GM21723 (cell line): ENCODE measurements around the gene TTC34.
"Not testable (repeated sequence)": the region's sequence is repeated elsewhere in the genome, so short reads cannot be mapped to it uniquely, and the experiment has no call there.

Source experiments
- ATAC-seq: cut with Tn5 transposase; IDR thresholded peaks from one replicate; pipeline ENCODE4 v1.9.1; 2021; ENCODE audit warnings: mild to moderate bottlenecking, moderate library complexity; ENCODE audit not compliant: unreplicated experiment

The TTC34 gene

GRCh38 chr1:2684878-2685277, 116.6 kb downstream of the TTC34 start:
- ATAC-seq, result not testable (repeated sequence)

GRCh38 chr1:2684000-2684399, 117.5 kb downstream of the TTC34 start:
- not testable (repeated sequence) for ATAC-seq

- ATAC-seq, result not testable (repeated sequence)
Measured at GRCh38 chr1:2683321-2683741, 118.2 kb downstream of the TTC34 start.

- not testable (repeated sequence) for ATAC-seq
Measured at GRCh38 chr1:2682879-2683278, 118.6 kb downstream of the TTC34 start.

GRCh38 chr1:2676726-2677125, 124.8 kb downstream of the TTC34 start:
- ATAC-seq, result not testable (repeated sequence)

- not testable (repeated sequence) for ATAC-seq
Measured at GRCh38 chr1:2671656-2672055, 129.8 kb downstream of the TTC34 start.

- not testable (repeated sequence) for ATAC-seq
Measured at GRCh38 chr1:2659806-2660205, 141.7 kb downstream of the TTC34 start.

- not testable (repeated sequence) for ATAC-seq
Measured at GRCh38 chr1:2657909-2658308, 143.6 kb downstream of the TTC34 start.

- ATAC-seq, result not testable (repeated sequence)
Measured at GRCh38 chr1:2657124-2657523, 144.4 kb downstream of the TTC34 start.

- not testable (repeated sequence) for ATAC-seq
Measured at GRCh38 chr1:2655598-2656434, 145.7 kb downstream of the TTC34 start.

GRCh38 chr1:2654443-2654948, 147.0 kb downstream of the TTC34 start:
- ATAC-seq, result not testable (repeated sequence)

- ATAC-seq, result not testable (repeated sequence)
Measured at GRCh38 chr1:2653741-2654442, 147.6 kb downstream of the TTC34 start.

GRCh38 chr1:2652926-2653571, 148.4 kb downstream of the TTC34 start:
- not testable (repeated sequence) for ATAC-seq

- ATAC-seq, result not testable (repeated sequence)
Measured at GRCh38 chr1:2652152-2652925, 149.2 kb downstream of the TTC34 start.

GRCh38 chr1:2650967-2651645, 150.4 kb downstream of the TTC34 start:
- no peak for ATAC-seq

GRCh38 chr1:2646837-2647236, 154.7 kb downstream of the TTC34 start:
- ATAC-seq, result no peak

- no peak for ATAC-seq
Measured at GRCh38 chr1:2645776-2646175, 155.7 kb downstream of the TTC34 start.

- no peak for ATAC-seq
Measured at GRCh38 chr1:2645143-2645542, 156.3 kb downstream of the TTC34 start.

GRCh38 chr1:2644591-2645101, 156.8 kb downstream of the TTC34 start:
- ATAC-seq, result no peak

- ATAC-seq, result no peak
Measured at GRCh38 chr1:2644171-2644570, 157.3 kb downstream of the TTC34 start.
